DND-41 (cell line): ENCODE results near the gene PPP2R2D.

Source experiments
- ATAC-seq: fragments of 200-7000 bp; cut with Tn5 transposase; 3 replicates; pipeline ENCODE4 v1.9.1; 2021; ENCODE audit warnings: low read depth; ENCODE audit not compliant: insufficient read depth
- DNase-seq: peaks from one replicate; pipeline ENCODE4 v3.0.0-alpha.2; 2020
- H2AFZ ChIP-seq: 2 replicates; pipeline ENCODE4 v1.6.0; 2012; ENCODE audit warnings: low read depth, low read length
- H3K27ac ChIP-seq: 2 replicates; pipeline ENCODE4 v1.5.1; 2012; ENCODE audit warnings: low read length, inconsistent platforms
- H3K27me3 ChIP-seq: fragments of 200-600 bp; sonication (generic); 2 replicates; pipeline ENCODE4 v1.6.0; 2012; ENCODE audit warnings: low read length, mild to moderate bottlenecking, inconsistent platforms; ENCODE audit not compliant: insufficient read depth, poor library complexity
- H3K36me3 ChIP-seq: 2 replicates; pipeline ENCODE4 v1.5.1; 2012; ENCODE audit warnings: low read length, inconsistent platforms; ENCODE audit not compliant: insufficient read depth
- H3K4me1 ChIP-seq: 2 replicates; pipeline ENCODE4 v1.5.1; 2012; ENCODE audit warnings: mild to moderate bottlenecking, low read length; ENCODE audit not compliant: insufficient read depth
- H3K4me2 ChIP-seq: 2 replicates; pipeline ENCODE4 v1.6.0; 2012; ENCODE audit warnings: mild to moderate bottlenecking, moderate library complexity, low read length, inconsistent platforms; ENCODE audit not compliant: insufficient read depth
- H3K4me3 ChIP-seq, 2 experiments: fragments of 200-600 bp in 1 of 2; shearing (Covaris generic) in 1 of 2; 2 replicates each; pipeline ENCODE4 v1.5.1; 2012 to 2016; ENCODE audit warnings: inconsistent platforms in 2 of 2, low read length in 2 of 2, mild to moderate bottlenecking in 2 of 2, low read depth in 1 of 2, moderate library complexity in 1 of 2
- H3K79me2 ChIP-seq: 2 replicates; pipeline ENCODE4 v1.6.0; 2012; ENCODE audit warnings: low read length, inconsistent platforms; ENCODE audit not compliant: insufficient read depth
- H3K9ac ChIP-seq: 2 replicates; pipeline ENCODE4 v1.6.0; 2012; ENCODE audit warnings: low read depth, mild to moderate bottlenecking, inconsistent platforms, low read length, moderate library complexity
- H3K9me3 ChIP-seq: 2 replicates; pipeline ENCODE4 v1.5.1; 2012; ENCODE audit warnings: low read length, moderate library complexity, mild to moderate bottlenecking, inconsistent platforms; ENCODE audit not compliant: insufficient read depth, severe bottlenecking
- H4K20me1 ChIP-seq: 2 replicates; pipeline ENCODE4 v1.6.0; 2012; ENCODE audit warnings: low read length; ENCODE audit not compliant: insufficient read depth
- CTCF ChIP-seq: IDR thresholded peaks from 2 replicates; pipeline ENCODE4 v1.5.1; 2012; ENCODE audit warnings: borderline replicate concordance, low read length, moderate library complexity, mild to moderate bottlenecking; ENCODE audit not compliant: poor library complexity, severe bottlenecking; ENCODE audit errors: extremely low read depth
- EZH2 ChIP-seq: IDR thresholded peaks from 3 replicates; pipeline ENCODE4 v1.6.1; 2012; ENCODE audit warnings: borderline replicate concordance, low read depth, mild to moderate bottlenecking, moderate library complexity, low read length, inconsistent platforms; ENCODE audit not compliant: severe bottlenecking

Gene PPP2R2D

GRCh38 chr10:131872011-131872826 lies 28.6 kb upstream of the PPP2R2D start:
- no peak for TF ChIP-seq CTCF
- no peak for TF ChIP-seq EZH2
- Histone ChIP-seq H3K79me2 (no peaks in the 10 kb centered on the region), H3K4me2 (no peak overlapping the region), H3K36me3 (no peaks in the 10 kb centered on the region), H3K9ac (no peak overlapping the region), H3K4me3 (no peak overlapping the region), H4K20me1 (no peaks in the 10 kb centered on the region), H3K27ac (no peak overlapping the region), H3K4me1 (no peaks in the 10 kb centered on the region), H3K9me3 (no peaks in the 10 kb centered on the region), H2AFZ (no peak overlapping the region), H3K27me3 (no peaks in the 10 kb centered on the region)
- ATAC-seq (no peak), DNase-seq (no peak)

- Histone ChIP-seq H3K79me2 (no peaks in the 10 kb centered on the region), H3K27me3 (no peaks in the 10 kb centered on the region), H4K20me1 (no peaks in the 10 kb centered on the region), H3K4me2 (no peak overlapping the region), H3K4me1 (no peaks in the 10 kb centered on the region), H3K9ac (no peak overlapping the region), H3K9me3 (no peaks in the 10 kb centered on the region), H2AFZ (no peak overlapping the region), H3K4me3 (no peak overlapping the region), H3K27ac (no peak overlapping the region), H3K36me3 (no peaks in the 10 kb centered on the region)
- DNase-seq (no peak), ATAC-seq (no peak)
- no peak for TF ChIP-seq CTCF
- no peak for TF ChIP-seq EZH2
These were observed 27.9 kb upstream of the PPP2R2D start for GRCh38 chr10:131872827-131873375.

- Histone ChIP-seq H3K4me3 (no peak overlapping the region), H2AFZ (no peak overlapping the region)
These were observed 25.8 kb upstream of the PPP2R2D start for GRCh38 chr10:131874991-131875451.

More at GRCh38 chr10:131874991-131875451, 25.8 kb upstream of the PPP2R2D start:
- H3K4me1 ChIP-seq: no peaks in the 10 kb centered on the region
- peak; percentile 85 for TF ChIP-seq CTCF
- TF ChIP-seq EZH2: no peak
- no peak overlapping the region for H3K27ac ChIP-seq
- no peaks in the 10 kb centered on the region for H4K20me1 ChIP-seq
- peaks cover 2% of the 10 kb centered on the region for H3K27me3 ChIP-seq
- peak; percentile 72 for DNase-seq
- no peak overlapping the region for H3K4me2 ChIP-seq
- peak; percentile 85 for ATAC-seq
- no peaks in the 10 kb centered on the region for H3K36me3 ChIP-seq
- H3K9ac ChIP-seq: no peak overlapping the region
- no peaks in the 10 kb centered on the region for H3K9me3 ChIP-seq
- no peaks in the 10 kb centered on the region for H3K79me2 ChIP-seq
